GM12878 (cell line): ENCODE data around the gene PHOX2B.

Source experiments
- CTCF ChIP-seq, 3 experiments: IDR thresholded peaks in 2 of 3; conservative IDR thresholded peaks in 1 of 3; 2 replicates each; pipeline ENCODE4 v1.5.1; 2011; ENCODE audit warnings: low read depth in 3 of 3, low read length in 3 of 3, mild to moderate bottlenecking in 3 of 3, control low read depth in 2 of 3, moderate library complexity in 2 of 3, inconsistent platforms in 1 of 3, mixed read lengths in 1 of 3; ENCODE audit not compliant: control insufficient read depth in 2 of 3, insufficient read depth in 1 of 3; ENCODE audit errors: extremely low read depth in 1 of 3
- EP300 ChIP-seq, 2 experiments: fragments of 150-350 bp in 1 of 2; IDR thresholded peaks; 2 replicates each; pipeline ENCODE4 v1.6.1; 2011 to 2012; ENCODE audit warnings: low read depth in 2 of 2, low read length in 2 of 2, borderline replicate concordance in 1 of 2, improper control_type of control experiment in 1 of 2, inconsistent platforms in 1 of 2; ENCODE audit not compliant: control insufficient read depth in 1 of 2
- KAT2A ChIP-seq: conservative IDR thresholded peaks from 2 replicates; pipeline ENCODE4 v1.6.1; 2011; ENCODE audit warnings: low read depth, low read length; ENCODE audit not compliant: control insufficient read depth
- MTA3 ChIP-seq: IDR thresholded peaks from 2 replicates; pipeline ENCODE4 v1.6.1; 2012; ENCODE audit warnings: low read length, inconsistent platforms, borderline replicate concordance
- RAD21 ChIP-seq: IDR thresholded peaks from 2 replicates; pipeline ENCODE4 v1.6.1; 2011; ENCODE audit warnings: mild to moderate bottlenecking, low read depth, low read length, moderate library complexity; ENCODE audit not compliant: insufficient read depth
- RFX5 ChIP-seq: IDR thresholded peaks from 2 replicates; pipeline ENCODE4 v1.6.1; 2011; ENCODE audit warnings: low read depth, low read length, improper control_type of control experiment
- TCF7 ChIP-seq: IDR thresholded peaks from 2 replicates; pipeline ENCODE4 v1.6.1; 2014; ENCODE audit warnings: antibody characterized with exemption, borderline replicate concordance

DNA sequence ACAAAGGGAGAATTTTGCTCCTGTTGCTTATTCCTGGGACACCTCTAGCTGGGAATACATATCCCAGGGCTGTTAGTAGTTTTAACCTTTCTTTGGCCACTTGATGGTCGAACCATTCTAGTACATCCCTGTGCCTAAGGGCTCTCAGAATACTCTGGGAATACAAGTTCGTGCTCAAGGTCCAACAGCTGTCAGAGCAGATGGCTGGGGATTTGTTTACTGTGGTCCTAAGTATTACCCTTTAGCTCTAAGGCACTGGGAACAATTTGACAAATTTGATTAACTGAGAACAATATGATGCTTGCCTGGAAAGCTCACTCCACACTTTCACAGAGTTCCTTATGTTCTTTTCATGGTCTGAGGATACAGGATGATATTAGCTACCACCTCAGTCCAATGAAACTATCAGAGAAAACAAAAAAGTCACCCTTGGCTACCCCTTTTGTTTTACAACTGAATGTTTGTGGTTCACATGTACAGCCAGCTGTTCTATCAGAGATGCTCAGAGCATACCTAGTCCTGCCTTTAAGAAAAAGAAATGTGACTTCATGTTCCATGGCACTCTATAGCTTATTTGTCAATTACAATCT lies 47.4 kb upstream of the PHOX2B start:
- no peak for TF ChIP-seq EP300 (IDR thresholded peaks at IDR 0.05; ENCODE audit: borderline replicate concordance in 1 of 2, control insufficient read depth in 1 of 2, low read depth in 2 of 2, low read length in 2 of 2)
- no peak for TF ChIP-seq CTCF (IDR thresholded peaks at IDR 0.05 in 2 of 3, conservative IDR thresholded peaks at IDR 0.05 in 1 of 3; ENCODE audit: control insufficient read depth in 2 of 3, extremely low read depth in 1 of 3, insufficient read depth in 1 of 3, low read depth in 3 of 3, low read length in 3 of 3)
- no peak for TF ChIP-seq MTA3
- TF ChIP-seq KAT2A: no peak
- no peak for TF ChIP-seq TCF7
- TF ChIP-seq RAD21: no peak
- no peak for TF ChIP-seq RFX5
